GM06990 (cell line): ENCODE data around the gene TRDMT1.

Experiments used
- DNase-seq: peaks from one replicate; pipeline ENCODE4 v3.0.0-alpha.2; 2011; ENCODE audit not compliant: insufficient read length; ENCODE audit errors: extremely low read depth
- H3K27me3 ChIP-seq: replicated peaks from 2 replicates; pipeline ENCODE4 v1.6.0; 2011; ENCODE audit warnings: low read length; ENCODE audit not compliant: control insufficient read depth, insufficient read depth
- H3K36me3 ChIP-seq: 2 replicates; pipeline ENCODE4 v1.5.1; 2011; ENCODE audit warnings: low read length; ENCODE audit not compliant: control insufficient read depth, insufficient read depth
- H3K4me3 ChIP-seq: replicated peaks from 2 replicates; pipeline ENCODE4 v1.5.1; 2011; ENCODE audit warnings: low read depth, mild to moderate bottlenecking, control low read depth, low read length
- TF ChIP-seq, protein P1 (sequence below): IDR thresholded peaks from 2 replicates; pipeline ENCODE4 v1.5.1; 2011; ENCODE audit warnings: low read length, control low read depth, mild to moderate bottlenecking, inconsistent platforms; ENCODE audit not compliant: insufficient read depth, poor library complexity, severe bottlenecking

Gene TRDMT1

DNA sequence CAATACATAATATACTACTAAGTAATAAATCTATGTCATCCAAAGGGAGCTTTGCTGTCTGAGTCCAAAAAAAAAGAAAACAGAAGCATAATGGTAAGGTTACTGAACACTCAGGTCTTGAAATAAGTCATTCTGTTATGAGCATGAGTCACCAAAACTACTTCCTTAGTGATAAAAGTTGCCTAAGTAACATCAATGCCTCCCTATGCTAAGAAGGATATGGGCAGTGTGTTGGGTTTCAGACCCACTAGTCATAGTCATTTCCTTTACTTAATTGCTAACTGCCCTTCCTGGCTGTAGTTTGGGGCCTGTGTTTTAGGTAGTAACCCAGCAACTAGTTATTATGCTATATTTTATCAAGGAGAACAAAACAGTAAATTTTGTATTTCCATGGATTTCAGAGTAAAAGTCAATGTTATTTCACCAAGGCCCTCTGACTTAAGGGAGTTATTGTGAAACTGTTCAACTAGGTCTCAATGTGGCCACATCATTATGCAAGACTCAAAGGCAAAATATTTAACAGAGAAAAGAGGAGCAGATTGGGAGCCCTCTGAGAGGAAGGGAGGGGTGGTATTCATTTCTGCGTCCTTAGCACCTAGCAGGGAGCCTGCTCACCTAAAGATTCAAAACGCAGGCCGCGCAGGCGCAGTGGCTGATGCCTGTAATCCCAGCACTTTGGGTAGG, 14.9 kb upstream of the TRDMT1 start:
- H3K27me3 ChIP-seq: no peaks in the 10 kb centered on the region
- DNase-seq: peak; percentile 78
- TF ChIP-seq, protein P1, sequence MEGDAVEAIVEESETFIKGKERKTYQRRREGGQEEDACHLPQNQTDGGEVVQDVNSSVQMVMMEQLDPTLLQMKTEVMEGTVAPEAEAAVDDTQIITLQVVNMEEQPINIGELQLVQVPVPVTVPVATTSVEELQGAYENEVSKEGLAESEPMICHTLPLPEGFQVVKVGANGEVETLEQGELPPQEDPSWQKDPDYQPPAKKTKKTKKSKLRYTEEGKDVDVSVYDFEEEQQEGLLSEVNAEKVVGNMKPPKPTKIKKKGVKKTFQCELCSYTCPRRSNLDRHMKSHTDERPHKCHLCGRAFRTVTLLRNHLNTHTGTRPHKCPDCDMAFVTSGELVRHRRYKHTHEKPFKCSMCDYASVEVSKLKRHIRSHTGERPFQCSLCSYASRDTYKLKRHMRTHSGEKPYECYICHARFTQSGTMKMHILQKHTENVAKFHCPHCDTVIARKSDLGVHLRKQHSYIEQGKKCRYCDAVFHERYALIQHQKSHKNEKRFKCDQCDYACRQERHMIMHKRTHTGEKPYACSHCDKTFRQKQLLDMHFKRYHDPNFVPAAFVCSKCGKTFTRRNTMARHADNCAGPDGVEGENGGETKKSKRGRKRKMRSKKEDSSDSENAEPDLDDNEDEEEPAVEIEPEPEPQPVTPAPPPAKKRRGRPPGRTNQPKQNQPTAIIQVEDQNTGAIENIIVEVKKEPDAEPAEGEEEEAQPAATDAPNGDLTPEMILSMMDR: no peak
- no peaks in the 10 kb centered on the region for H3K36me3 ChIP-seq
- no peak overlapping the region for H3K4me3 ChIP-seq

DNA sequence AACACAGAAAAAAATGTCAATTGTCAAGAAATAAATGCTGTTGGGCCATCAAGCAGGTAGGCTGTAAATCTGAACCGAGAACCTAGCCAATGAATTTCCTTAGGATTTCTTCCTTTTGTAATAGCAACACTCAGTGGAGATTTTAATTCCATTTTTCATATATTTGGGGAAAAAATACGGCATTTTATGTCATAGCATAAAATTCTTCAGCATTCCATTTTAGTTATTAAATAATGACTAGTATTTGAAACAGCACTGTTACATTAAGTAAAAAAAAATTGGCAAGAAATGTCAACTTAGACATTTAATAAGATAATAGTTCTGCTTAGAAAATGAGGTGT, 14.3 kb upstream of the TRDMT1 start:
- no peaks in the 10 kb centered on the region for H3K27me3 ChIP-seq
- no peak overlapping the region for H3K4me3 ChIP-seq
- no peaks in the 10 kb centered on the region for H3K36me3 ChIP-seq
- TF ChIP-seq, protein P1: no peak
- DNase-seq: no peak

DNA sequence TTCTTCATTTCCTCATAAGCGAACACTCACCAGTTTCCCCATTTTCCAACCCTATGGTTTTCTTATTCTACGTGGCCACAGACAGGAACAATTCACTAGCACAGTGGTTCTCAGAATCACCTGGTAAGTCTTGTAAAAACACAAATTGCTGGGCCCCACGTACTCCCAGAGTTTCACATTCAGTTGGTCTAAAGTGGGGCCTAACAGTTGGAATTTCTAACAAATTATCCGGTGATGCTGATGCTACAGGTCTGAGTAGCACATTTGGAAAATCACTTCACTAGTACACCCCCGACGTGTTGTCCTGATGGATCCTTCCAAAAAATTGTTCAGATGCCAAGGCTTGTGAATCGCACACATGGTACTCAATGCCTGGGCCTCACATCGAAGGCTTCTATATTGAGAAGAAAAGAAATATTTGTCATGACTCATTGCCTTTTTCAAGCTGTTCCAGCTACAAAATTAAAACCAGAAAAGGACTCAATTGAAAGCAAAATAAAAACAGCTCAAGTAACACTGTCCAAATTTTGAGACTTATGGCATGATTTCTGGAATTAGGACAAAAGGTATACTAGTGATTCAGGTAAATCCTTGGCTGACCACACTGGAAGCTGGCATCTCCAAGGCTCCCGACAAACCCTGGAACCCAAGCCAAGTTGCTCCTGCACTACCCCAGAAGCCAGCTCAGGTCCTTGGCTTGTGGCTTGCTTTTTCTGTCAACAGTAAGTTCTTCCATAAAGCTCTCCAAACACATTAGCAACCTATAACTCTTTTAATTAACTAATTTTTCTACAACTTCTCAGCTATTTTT, 13.7 kb upstream of the TRDMT1 start:
- TF ChIP-seq, protein P1: no peak
- Histone ChIP-seq H3K4me3 (no peak overlapping the region), H3K36me3 (no peaks in the 10 kb centered on the region), H3K27me3 (no peaks in the 10 kb centered on the region)
- no peak for DNase-seq

- TF ChIP-seq, protein P1: no peak
- no peak overlapping the region for H3K4me3 ChIP-seq
- no peak for DNase-seq
Observed at GRCh38 chr10:17214526-17214925, 13.1 kb upstream of the TRDMT1 start.

DNA sequence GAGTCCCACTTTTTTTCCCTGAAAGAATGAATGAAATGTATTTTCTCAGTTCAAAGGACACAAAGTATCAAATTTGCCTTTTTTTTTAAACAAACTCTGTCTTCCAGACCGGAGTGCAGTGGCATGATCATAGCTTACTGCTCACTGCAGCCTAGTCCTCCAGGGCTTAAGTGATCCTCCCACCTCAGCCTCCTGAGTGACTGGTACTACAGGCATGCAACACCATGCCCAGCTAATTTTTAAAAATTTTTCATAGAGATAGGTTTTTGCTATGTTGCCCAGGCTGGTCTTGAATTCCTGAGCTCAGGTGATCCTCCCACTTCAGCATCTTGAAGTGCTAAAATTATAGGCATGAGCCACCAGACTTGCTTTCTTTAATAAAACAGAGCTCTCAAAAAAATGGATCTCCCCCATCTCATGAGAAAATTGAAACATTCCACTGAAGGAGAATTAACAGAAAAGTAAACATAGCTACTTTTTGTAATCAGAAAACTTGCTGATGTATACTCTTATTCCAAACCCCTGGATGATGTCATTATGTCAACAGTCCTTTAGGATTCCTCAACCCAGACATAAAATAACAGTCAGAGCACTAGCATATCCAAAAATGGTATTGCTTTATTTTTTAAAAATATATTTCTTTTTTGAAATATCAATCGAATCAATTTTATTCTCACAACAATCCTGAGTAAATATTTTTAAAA, 12.3 kb upstream of the TRDMT1 start:
- TF ChIP-seq, protein P1: no peak
- no peak for DNase-seq
- H3K27me3 ChIP-seq: no peaks in the 10 kb centered on the region
- no peak overlapping the region for H3K4me3 ChIP-seq
- H3K36me3 ChIP-seq: no peaks in the 10 kb centered on the region

More at GRCh38 chr10:17214526-17214925, 13.1 kb upstream of the TRDMT1 start:
- Histone ChIP-seq H3K27me3 (no peaks in the 10 kb centered on the region), H3K36me3 (no peaks in the 10 kb centered on the region)
